HepG2 (cell line): ENCODE results near the gene PRCP. TPM values are rescaled to one million over a fixed set of nuclear protein-coding genes. Genes with fewer than 3 reads are reported as not detected.

Experiments
- ASH2L ChIP-seq: fragments of 300-600, 200-600 bp; sonication (generic); IDR thresholded peaks from 2 replicates; pipeline ENCODE4 v1.7.0; 2017; ENCODE audit warnings: low read depth, mild to moderate bottlenecking, moderate library complexity, mixed read lengths, low read length; ENCODE audit not compliant: insufficient read length
- HHEX ChIP-seq: IDR thresholded peaks from 2 replicates; pipeline ENCODE4 v1.6.1; 2016; ENCODE audit warnings: control low read depth
- HMGA1 ChIP-seq: sonication (generic); formaldehyde crosslinking; conservative IDR thresholded peaks from 2 replicates; pipeline ENCODE4 v1.4.0; 2020; ENCODE audit warnings: missing genetic modification reagents
- MED13 ChIP-seq: sonication (generic); formaldehyde crosslinking; IDR thresholded peaks from 2 replicates; pipeline ENCODE4 v1.5.0; 2020; ENCODE audit warnings: missing genetic modification reagents
- PHF20 ChIP-seq: sonication (generic); formaldehyde crosslinking; IDR thresholded peaks from 2 replicates; pipeline ENCODE4 v1.5.0; 2020; ENCODE audit warnings: mild to moderate bottlenecking, missing genetic modification reagents
- RBM39 ChIP-seq: fragments of 200-400 bp; formaldehyde crosslinking; IDR thresholded peaks from one replicate; pipeline ENCODE4 v1.6.1; 2018; ENCODE audit warnings: antibody characterized with exemption, mild to moderate bottlenecking, low read depth, low read length; ENCODE audit not compliant: poor library complexity, severe bottlenecking
- SALL1 ChIP-seq: sonication (generic); formaldehyde crosslinking; IDR thresholded peaks from 2 replicates; pipeline ENCODE4 v1.8.0; 2022; ENCODE audit warnings: mild to moderate bottlenecking, missing genetic modification reagents
- SP2 ChIP-seq: sonication (generic); formaldehyde crosslinking; IDR thresholded peaks from 2 replicates; pipeline ENCODE4 v1.5.1; 2020; ENCODE audit warnings: mild to moderate bottlenecking, missing genetic modification reagents
- SYNCRIP ChIP-seq: fragments of 200-400 bp; formaldehyde crosslinking; IDR thresholded peaks from 2 replicates; pipeline ENCODE4 v1.6.1; 2018; ENCODE audit warnings: mild to moderate bottlenecking, low read depth, low read length; ENCODE audit not compliant: insufficient read depth
- TGIF2 ChIP-seq: IDR thresholded peaks from 2 replicates; pipeline ENCODE4 v1.6.1; 2016; ENCODE audit warnings: control low read depth, missing compliant biosample characterization
- TP53 ChIP-seq: sonication (generic); formaldehyde crosslinking; conservative IDR thresholded peaks from 2 replicates; pipeline ENCODE4 v1.4.0; 2020; ENCODE audit warnings: missing genetic modification reagents
- ZBTB3 ChIP-seq: sonication (generic); formaldehyde crosslinking; IDR thresholded peaks from 2 replicates; pipeline ENCODE4 v1.4.0; 2020; ENCODE audit warnings: low read depth, mild to moderate bottlenecking, moderate library complexity, missing genetic modification reagents, borderline replicate concordance
- ZNF34 ChIP-seq: sonication (generic); formaldehyde crosslinking; IDR thresholded peaks from 2 replicates; pipeline ENCODE4 v1.4.0; 2020; ENCODE audit warnings: mild to moderate bottlenecking, missing genetic modification reagents, borderline replicate concordance
- polyA plus RNA-seq, 8 experiments: library from polyadenylated mRNA; depleted of rRNA in 3 of 8; stranded (reverse) in 7 of 8; unstranded in 1 of 8; fragments of >200 nt; fragmentation: Illumina TruSeq in 4 of 8; extraction: Trizol in 4 of 8; gene quantifications; 2 replicates each; pipeline versions ENCODE4 v1.2.1 to v1.2.3, GENCODE V29; 2011 to 2016; ENCODE audit warnings: low read depth in 4 of 8, missing spikeins in 1 of 8, mixed read lengths in 1 of 8; ENCODE audit not compliant: insufficient read depth in 1 of 8
- total RNA-seq, 5 experiments: library from RNA; depleted of rRNA; stranded (reverse); fragments of >200 nt; fragmentation: Illumina TruSeq; extraction: Trizol; gene quantifications; 2 replicates each; pipeline ENCODE4 v1.2.3, GENCODE V29; 2016; ENCODE audit warnings: low read depth in 1 of 5
- TF ChIP-seq, protein P1 (sequence below): sonication (generic); formaldehyde crosslinking; IDR thresholded peaks from one replicate; pipeline ENCODE4 v1.5.1; 2020; ENCODE audit warnings: mild to moderate bottlenecking, missing genetic modification reagents; ENCODE audit errors: not compliant biosample characterization
- TF ChIP-seq, protein P2 (sequence below): sonication (generic); formaldehyde crosslinking; IDR thresholded peaks from 2 replicates; pipeline ENCODE4 v1.4.0; 2020; ENCODE audit warnings: mild to moderate bottlenecking, missing genetic modification reagents

The PRCP gene
- total and polyA plus RNA-seq, 2 of the 13 experiments (the other 11 are each of a cell fraction or from before 2014, with no cell fraction given): 84.2 to 105 TPM

DNA sequence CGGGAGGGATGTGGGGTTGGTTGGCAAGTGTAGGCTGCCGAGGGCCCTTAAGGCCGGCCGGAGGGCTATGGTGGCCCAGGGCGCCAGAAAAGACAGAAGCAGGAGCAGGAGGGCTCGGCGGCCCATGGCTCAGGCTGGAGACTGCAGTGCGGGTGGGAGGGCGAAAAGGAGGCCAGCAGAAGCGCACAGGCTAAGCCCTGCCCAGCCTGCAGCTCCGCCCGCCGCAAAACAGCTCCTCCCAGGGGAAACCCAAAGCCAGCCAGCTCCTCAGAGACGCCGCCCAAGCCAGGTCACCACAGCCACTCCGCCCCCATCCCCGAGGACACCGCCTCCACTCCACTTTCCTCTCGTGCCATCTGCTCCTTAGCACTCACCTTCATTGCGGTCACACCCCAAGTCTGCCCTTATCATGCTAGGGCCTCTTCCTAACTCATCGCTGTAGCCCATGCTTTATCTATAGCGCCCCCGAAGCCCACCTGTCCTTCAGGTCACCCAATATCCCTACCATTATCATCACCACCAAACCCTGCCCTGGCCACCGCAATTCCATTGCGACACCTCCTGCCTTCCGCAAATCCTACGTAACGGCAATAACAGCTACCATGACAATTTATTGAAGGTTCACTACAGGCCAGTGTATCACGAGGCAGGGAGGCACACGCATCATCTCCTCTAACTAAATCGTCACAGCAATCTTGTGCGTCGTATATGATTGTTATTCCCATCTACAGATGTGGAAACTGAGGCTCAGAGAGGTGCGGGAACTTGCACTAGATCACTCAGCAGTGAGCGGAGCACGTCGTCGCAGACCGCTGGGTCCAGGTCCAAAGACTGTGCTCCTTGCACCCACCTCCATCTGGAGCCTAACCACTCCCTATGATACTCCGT is at the start of gene PRCP (continued):
- TF ChIP-seq, protein P1, sequence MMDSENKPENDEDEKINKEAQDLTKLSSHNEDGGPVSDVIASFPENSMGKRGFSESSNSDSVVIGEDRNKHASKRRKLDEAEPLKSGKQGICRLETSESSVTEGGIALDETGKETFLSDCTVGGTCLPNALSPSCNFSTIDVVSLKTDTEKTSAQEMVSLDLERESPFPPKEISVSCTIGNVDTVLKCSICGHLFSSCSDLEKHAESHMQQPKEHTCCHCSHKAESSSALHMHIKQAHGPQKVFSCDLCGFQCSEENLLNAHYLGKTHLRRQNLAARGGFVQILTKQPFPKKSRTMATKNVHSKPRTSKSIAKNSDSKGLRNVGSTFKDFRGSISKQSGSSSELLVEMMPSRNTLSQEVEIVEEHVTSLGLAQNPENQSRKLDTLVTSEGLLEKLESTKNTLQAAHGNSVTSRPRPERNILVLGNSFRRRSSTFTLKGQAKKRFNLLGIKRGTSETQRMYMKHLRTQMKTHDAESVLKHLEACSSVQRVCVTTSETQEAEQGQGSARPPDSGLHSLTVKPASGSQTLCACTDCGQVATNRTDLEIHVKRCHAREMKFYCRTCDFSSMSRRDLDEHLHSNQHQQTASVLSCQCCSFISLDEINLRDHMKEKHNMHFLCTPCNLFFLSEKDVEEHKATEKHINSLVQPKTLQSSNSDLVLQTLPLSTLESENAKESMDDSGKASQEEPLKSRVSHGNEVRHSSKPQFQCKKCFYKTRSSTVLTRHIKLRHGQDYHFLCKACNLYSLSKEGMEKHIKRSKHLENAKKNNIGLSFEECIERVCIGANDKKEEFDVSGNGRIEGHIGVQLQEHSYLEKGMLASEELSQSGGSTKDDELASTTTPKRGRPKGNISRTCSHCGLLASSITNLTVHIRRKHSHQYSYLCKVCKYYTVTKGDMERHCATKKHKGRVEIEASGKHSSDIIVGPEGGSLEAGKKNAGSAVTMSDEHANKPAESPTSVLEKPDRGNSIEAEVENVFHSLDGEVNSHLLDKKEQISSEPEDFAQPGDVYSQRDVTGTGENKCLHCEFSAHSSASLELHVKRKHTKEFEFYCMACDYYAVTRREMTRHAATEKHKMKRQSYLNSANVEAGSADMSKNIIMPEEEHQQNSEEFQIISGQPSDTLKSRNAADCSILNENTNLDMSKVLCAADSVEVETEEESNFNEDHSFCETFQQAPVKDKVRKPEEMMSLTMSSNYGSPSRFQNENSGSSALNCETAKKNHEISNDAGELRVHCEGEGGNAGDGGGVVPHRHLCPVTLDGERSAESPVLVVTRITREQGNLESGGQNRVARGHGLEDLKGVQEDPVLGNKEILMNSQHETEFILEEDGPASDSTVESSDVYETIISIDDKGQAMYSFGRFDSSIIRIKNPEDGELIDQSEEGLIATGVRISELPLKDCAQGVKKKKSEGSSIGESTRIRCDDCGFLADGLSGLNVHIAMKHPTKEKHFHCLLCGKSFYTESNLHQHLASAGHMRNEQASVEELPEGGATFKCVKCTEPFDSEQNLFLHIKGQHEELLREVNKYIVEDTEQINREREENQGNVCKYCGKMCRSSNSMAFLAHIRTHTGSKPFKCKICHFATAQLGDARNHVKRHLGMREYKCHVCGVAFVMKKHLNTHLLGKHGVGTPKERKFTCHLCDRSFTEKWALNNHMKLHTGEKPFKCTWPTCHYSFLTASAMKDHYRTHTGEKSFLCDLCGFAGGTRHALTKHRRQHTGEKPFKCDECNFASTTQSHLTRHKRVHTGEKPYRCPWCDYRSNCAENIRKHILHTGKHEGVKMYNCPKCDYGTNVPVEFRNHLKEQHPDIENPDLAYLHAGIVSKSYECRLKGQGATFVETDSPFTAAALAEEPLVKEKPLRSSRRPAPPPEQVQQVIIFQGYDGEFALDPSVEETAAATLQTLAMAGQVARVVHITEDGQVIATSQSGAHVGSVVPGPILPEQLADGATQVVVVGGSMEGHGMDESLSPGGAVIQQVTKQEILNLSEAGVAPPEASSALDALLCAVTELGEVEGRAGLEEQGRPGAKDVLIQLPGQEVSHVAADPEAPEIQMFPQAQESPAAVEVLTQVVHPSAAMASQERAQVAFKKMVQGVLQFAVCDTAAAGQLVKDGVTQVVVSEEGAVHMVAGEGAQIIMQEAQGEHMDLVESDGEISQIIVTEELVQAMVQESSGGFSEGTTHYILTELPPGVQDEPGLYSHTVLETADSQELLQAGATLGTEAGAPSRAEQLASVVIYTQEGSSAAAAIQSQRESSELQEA (CRISPR knock-in tag): peak; percentile 24
- TF ChIP-seq PHF20 (CRISPR knock-in tag) (peak; percentile 46; the same call in 1 of the 2 replicates), SYNCRIP (no peak), SALL1 (peak; percentile 68), ZBTB3 (CRISPR knock-in tag) (0 out of 2 replicates have a peak, but pooled peaks have one; percentile 14), RBM39 (peak; percentile 67), MED13 (CRISPR knock-in tag) (no peak), ASH2L (no peak), ZNF34 (CRISPR knock-in tag) (0 out of 2 replicates have a peak, but pooled peaks have one; percentile 29), SP2 (CRISPR knock-in tag) (0 out of 2 replicates have a peak, but pooled peaks have one; percentile 26), TP53 (CRISPR knock-in tag) (no peak), TGIF2 (CRISPR knock-in tag) (peak; percentile 16; the same call in 1 of the 2 replicates), HHEX (no peak), HMGA1 (CRISPR knock-in tag) (no peak)
- TF ChIP-seq, protein P2, sequence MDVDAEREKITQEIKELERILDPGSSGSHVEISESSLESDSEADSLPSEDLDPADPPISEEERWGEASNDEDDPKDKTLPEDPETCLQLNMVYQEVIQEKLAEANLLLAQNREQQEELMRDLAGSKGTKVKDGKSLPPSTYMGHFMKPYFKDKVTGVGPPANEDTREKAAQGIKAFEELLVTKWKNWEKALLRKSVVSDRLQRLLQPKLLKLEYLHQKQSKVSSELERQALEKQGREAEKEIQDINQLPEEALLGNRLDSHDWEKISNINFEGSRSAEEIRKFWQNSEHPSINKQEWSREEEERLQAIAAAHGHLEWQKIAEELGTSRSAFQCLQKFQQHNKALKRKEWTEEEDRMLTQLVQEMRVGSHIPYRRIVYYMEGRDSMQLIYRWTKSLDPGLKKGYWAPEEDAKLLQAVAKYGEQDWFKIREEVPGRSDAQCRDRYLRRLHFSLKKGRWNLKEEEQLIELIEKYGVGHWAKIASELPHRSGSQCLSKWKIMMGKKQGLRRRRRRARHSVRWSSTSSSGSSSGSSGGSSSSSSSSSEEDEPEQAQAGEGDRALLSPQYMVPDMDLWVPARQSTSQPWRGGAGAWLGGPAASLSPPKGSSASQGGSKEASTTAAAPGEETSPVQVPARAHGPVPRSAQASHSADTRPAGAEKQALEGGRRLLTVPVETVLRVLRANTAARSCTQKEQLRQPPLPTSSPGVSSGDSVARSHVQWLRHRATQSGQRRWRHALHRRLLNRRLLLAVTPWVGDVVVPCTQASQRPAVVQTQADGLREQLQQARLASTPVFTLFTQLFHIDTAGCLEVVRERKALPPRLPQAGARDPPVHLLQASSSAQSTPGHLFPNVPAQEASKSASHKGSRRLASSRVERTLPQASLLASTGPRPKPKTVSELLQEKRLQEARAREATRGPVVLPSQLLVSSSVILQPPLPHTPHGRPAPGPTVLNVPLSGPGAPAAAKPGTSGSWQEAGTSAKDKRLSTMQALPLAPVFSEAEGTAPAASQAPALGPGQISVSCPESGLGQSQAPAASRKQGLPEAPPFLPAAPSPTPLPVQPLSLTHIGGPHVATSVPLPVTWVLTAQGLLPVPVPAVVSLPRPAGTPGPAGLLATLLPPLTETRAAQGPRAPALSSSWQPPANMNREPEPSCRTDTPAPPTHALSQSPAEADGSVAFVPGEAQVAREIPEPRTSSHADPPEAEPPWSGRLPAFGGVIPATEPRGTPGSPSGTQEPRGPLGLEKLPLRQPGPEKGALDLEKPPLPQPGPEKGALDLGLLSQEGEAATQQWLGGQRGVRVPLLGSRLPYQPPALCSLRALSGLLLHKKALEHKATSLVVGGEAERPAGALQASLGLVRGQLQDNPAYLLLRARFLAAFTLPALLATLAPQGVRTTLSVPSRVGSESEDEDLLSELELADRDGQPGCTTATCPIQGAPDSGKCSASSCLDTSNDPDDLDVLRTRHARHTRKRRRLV (CRISPR knock-in tag): peak; percentile 55; the same call in 1 of the 2 replicates
